ENCODE results near the gene DELE1. TPM values are rescaled to one million over a fixed set of nuclear protein-coding genes. Genes with fewer than 3 reads are reported as not detected.

DELE1 gene
- 10 to 100 TPM; 57.3 to 87.5 (median 61.0) TPM for total RNA-seq

GRCh38 chr5:141923448-141924313 is at the start of gene DELE1:
TSS of gene DELE1 (plus strand) at chr5:141923871. CDS start at chr5:141923942, 71 bp downstream.
- DNase-seq (ENCODE audit: low spot score) (peak; percentile 77), ATAC-seq (ENCODE audit: low FRiP score) (peak; percentile 99)
- TF ChIP-seq, protein P1, sequence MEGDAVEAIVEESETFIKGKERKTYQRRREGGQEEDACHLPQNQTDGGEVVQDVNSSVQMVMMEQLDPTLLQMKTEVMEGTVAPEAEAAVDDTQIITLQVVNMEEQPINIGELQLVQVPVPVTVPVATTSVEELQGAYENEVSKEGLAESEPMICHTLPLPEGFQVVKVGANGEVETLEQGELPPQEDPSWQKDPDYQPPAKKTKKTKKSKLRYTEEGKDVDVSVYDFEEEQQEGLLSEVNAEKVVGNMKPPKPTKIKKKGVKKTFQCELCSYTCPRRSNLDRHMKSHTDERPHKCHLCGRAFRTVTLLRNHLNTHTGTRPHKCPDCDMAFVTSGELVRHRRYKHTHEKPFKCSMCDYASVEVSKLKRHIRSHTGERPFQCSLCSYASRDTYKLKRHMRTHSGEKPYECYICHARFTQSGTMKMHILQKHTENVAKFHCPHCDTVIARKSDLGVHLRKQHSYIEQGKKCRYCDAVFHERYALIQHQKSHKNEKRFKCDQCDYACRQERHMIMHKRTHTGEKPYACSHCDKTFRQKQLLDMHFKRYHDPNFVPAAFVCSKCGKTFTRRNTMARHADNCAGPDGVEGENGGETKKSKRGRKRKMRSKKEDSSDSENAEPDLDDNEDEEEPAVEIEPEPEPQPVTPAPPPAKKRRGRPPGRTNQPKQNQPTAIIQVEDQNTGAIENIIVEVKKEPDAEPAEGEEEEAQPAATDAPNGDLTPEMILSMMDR (IDR thresholded peaks at IDR 0.05): no peak

DNA sequence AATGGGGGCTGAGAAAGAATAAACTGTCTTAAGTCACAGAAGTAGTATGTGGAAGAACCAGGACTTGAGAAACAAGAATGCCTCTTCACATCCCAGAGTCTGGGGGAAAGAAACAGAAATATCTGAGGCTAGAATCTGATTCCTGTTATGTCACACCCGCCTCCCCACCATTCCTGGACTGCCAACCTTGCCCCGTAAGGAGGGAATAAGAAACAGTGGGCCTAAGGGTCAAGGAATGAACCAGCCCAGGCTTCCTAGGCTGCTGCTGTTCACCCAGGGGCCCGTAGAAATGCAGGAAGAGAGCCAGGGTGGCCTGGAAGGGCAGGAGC is 49.8 kb upstream of the DELE1 start:
- ATAC-seq (ENCODE audit: low FRiP score) (no peak), DNase-seq (ENCODE audit: low spot score) (no peak)
- TF ChIP-seq, protein P1 (IDR thresholded peaks at IDR 0.05): no peak

GRCh38 chr5:141874262-141874964 is 49.3 kb upstream of the DELE1 start:
- no peak for ATAC-seq (ENCODE audit: low FRiP score)
- no peak for DNase-seq (ENCODE audit: low spot score)
- TF ChIP-seq, protein P1 (IDR thresholded peaks at IDR 0.05): no peak

- ATAC-seq (ENCODE audit: low FRiP score) (no peak), DNase-seq (ENCODE audit: low spot score) (no peak)
- TF ChIP-seq, protein P1 (IDR thresholded peaks at IDR 0.05): no peak
Measured at GRCh38 chr5:141875022-141875740, 48.5 kb upstream of the DELE1 start.

DNA sequence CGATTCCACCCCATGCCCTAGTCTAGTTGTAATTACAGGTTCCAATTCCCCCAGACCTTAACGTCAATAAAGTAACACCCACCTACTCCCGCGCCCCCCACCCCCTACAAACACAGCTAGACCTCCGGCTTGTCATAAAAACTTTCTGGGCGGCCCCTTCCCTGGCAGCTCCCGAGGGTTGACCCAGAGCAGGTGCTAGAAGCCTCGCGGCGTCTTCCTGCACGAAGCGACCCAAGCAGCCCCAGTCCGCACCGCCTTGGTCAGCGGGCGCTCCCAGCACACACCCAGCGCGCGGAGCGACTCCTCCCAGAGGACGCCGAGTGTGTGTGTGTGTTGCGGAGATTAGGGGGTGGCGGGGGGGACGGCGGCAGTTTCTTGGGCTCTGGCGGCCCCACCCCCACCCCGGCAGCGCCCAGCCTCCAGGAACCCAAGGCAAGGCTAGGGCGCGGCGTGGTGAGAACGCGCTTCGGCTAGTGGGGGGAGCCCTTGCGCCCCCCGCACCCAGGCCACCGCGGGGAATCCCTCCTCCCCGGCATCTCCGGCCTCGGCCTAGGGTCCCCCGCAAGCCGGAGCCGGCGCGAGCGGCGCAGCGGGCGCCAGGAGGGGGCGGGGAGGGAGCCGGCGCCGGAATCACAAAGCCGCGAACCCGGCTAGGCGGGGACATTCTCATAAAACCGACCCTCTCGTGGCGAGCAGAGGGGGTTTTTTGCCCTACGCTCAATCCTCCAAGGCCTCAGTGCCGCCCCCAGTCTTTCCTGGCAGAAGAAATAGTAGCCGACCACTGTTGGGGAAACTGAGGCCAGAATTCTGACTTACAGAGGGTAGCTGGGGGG is 47.7 kb upstream of the DELE1 start:
- TF ChIP-seq, protein P1 (IDR thresholded peaks at IDR 0.05): no peak
- DNase-seq (ENCODE audit: low spot score) (no peak), ATAC-seq (ENCODE audit: low FRiP score) (no peak)

GRCh38 chr5:141876628-141877355 is 46.9 kb upstream of the DELE1 start:
- TF ChIP-seq, protein P1 (IDR thresholded peaks at IDR 0.05): no peak
- DNase-seq (ENCODE audit: low spot score) (no peak), ATAC-seq (ENCODE audit: low FRiP score) (no peak)
